ENCODE measurements around the gene RGS9BP.

GRCh38 chr19:32661318-32661717 lies 14.3 kb upstream of the RGS9BP start:
- TF ChIP-seq POLR2A (IDR thresholded peaks at IDR 0.05), result no peak
- TF ChIP-seq CTCF (IDR thresholded peaks at IDR 0.05), result no peak

Data from gastroesophageal sphincter (tissue), 3 donors.